ENCODE measurements around the gene MLN. TPM values are rescaled to one million over a fixed set of nuclear protein-coding genes. Genes with fewer than 3 reads are reported as not detected.

Gene MLN
- polyA plus RNA-seq, 2 of the 4 experiments (the other 2 are of a cell fraction) = not detected

GRCh38 chr6:33809594-33809993 is 5.8 kb upstream of the MLN start:
- no peak for FAIRE-seq

GRCh38 chr6:33808641-33809180 is 4.9 kb upstream of the MLN start:
- Histone ChIP-seq H3K4me3 (no peak overlapping the region), H3K4me1 (no peaks in the 10 kb centered on the region), H3K27ac (no peak overlapping the region), H3K4me2 (no peak overlapping the region), H3K9me3 (no peaks in the 10 kb centered on the region)
- 27% methylated on average over 8 of the region's 8 CpGs for WGBS (ENCODE audit: missing lambda C conversion rate)
- ChIA-PET CTCF (interaction anchor here (0.6 to 1.4 kb wide), 2 partner anchors 10 to 36 kb away, joined by 3 read pairs; no protein-coding TSS in a partner anchor), POLR2A (no interaction called here)
- ATAC-seq (no peak), FAIRE-seq (no peak), DNase-seq (ENCODE audit: low read depth in 1 of 2, low spot score in 1 of 2) (no peak)
- TF ChIP-seq POLR2AphosphoS2 (conservative IDR thresholded peaks at IDR 0.05; ENCODE audit: low read length) (no peak), USF2 (IDR thresholded peaks at IDR 0.05) (no peak), EP300 (IDR thresholded peaks at IDR 0.05) (no peak), KDM1A (IDR thresholded peaks at IDR 0.05; ENCODE audit: low read depth) (no peak), E2F6 (IDR thresholded peaks at IDR 0.05; ENCODE audit: borderline replicate concordance, low read depth) (no peak), CHD2 (IDR thresholded peaks at IDR 0.05; ENCODE audit: low read length, partially characterized antibody) (no peak)

More at GRCh38 chr6:33809594-33809993, 5.8 kb upstream of the MLN start:
- WGBS (ENCODE audit: missing lambda C conversion rate) = no CpG with 5 or more reads among the region's 2 CpGs
- CTCF ChIA-PET = interaction anchor here (0.6 to 1.4 kb wide), 3 partner anchors 11 to 246 kb away, joined by 3 read pairs; no protein-coding TSS in a partner anchor
- no peak for TF ChIP-seq ATOH8 (CRISPR knock-in tag; IDR thresholded peaks at IDR 0.05; ENCODE audit: low read depth)
- TF ChIP-seq POLR2A (IDR thresholded peaks at IDR 0.05; ENCODE audit: low read length) = no peak
- no peak for TF ChIP-seq HMGXB4 (CRISPR knock-in tag; IDR thresholded peaks at IDR 0.05; ENCODE audit: borderline replicate concordance)
- TF ChIP-seq FOSL2 (IDR thresholded peaks at IDR 0.05) = no peak
- no peak for TF ChIP-seq FOSL2 (CRISPR knock-in tag; IDR thresholded peaks at IDR 0.05)
- TF ChIP-seq CBX2 (IDR thresholded peaks at IDR 0.05; ENCODE audit: borderline replicate concordance, low read depth) = no peak
- no peak for TF ChIP-seq ELK1 (IDR thresholded peaks at IDR 0.05; ENCODE audit: low read depth, low read length)
- TF ChIP-seq RFX5 (IDR thresholded peaks at IDR 0.05) = no peak
- TF ChIP-seq ZNF302 (CRISPR knock-in tag; IDR thresholded peaks at IDR 0.05) = no peak
- TF ChIP-seq CBX8 (IDR thresholded peaks at IDR 0.05) = no peak
- no peak for TF ChIP-seq BCL3 (IDR thresholded peaks at IDR 0.05)
- Histone ChIP-seq H3K4me1 (no peaks in the 10 kb centered on the region), H3K4me3 (no peak overlapping the region), H3K27ac (no peak overlapping the region), H3K9me3 (no peaks in the 10 kb centered on the region), H3K4me2 (no peak overlapping the region)
- no peak for ATAC-seq
- no peak for DNase-seq (ENCODE audit: low read depth in 1 of 2, low spot score in 1 of 2)
- POLR2A ChIA-PET = no interaction called here

GRCh38 chr6:33807606-33808005 is 3.8 kb upstream of the MLN start:
- ATAC-seq (no peak), FAIRE-seq (no peak), DNase-seq (ENCODE audit: low read depth in 1 of 2, low spot score in 1 of 2) (no peak)
- TF ChIP-seq RAD21 (conservative IDR thresholded peaks at IDR 0.05 in 1 of 2, IDR thresholded peaks at IDR 0.05 in 1 of 2) (no peak), TFCP2L1 (CRISPR knock-in tag; IDR thresholded peaks at IDR 0.05) (no peak), HES2 (IDR thresholded peaks at IDR 0.05) (no peak), EHMT2 (IDR thresholded peaks at IDR 0.05; ENCODE audit: low read depth) (no peak), BHLHE40 (IDR thresholded peaks at IDR 0.05; ENCODE audit: low read depth, low read length) (no peak), NR3C1 (IDR thresholded peaks at IDR 0.05) (no peak), HDAC2 (IDR thresholded peaks at IDR 0.05) (no peak), FOSB (CRISPR knock-in tag; IDR thresholded peaks at IDR 0.05) (no peak), CHD4 (IDR thresholded peaks at IDR 0.05; ENCODE audit: borderline replicate concordance) (no peak)
- H3K4me1 ChIP-seq = no peaks in the 10 kb centered on the region
- WGBS (ENCODE audit: missing lambda C conversion rate) = 47% methylated on average over 6 of the region's 6 CpGs
- ChIA-PET POLR2A (no interaction called here), CTCF (no interaction called here)
- H3K9me3 ChIP-seq = no peaks in the 10 kb centered on the region
- H3K4me2 ChIP-seq = no peak overlapping the region
- H3K27ac ChIP-seq = no peak overlapping the region
- H3K4me3 ChIP-seq = no peak overlapping the region
